NT2/D1 (cell line): ENCODE data around the gene FOXD4.
"Not testable (repeated sequence)": the region's sequence is repeated elsewhere in the genome, so short reads cannot be mapped to it uniquely, and the experiment has no call there.

Experiments
- SUZ12 ChIP-seq: IDR thresholded peaks from 2 replicates; pipeline ENCODE4 v1.6.1; 2011; ENCODE audit not compliant: insufficient read length, insufficient read depth; ENCODE audit errors: extremely low read depth
- YY1 ChIP-seq: IDR thresholded peaks from 2 replicates; pipeline ENCODE4 v1.6.1; 2011; ENCODE audit not compliant: insufficient read length, insufficient read depth
- ZNF274 ChIP-seq: IDR thresholded peaks from 2 replicates; pipeline ENCODE4 v1.6.1; 2011; ENCODE audit warnings: mild to moderate bottlenecking, low read depth, low read length

- not testable (repeated sequence) for TF ChIP-seq ZNF274, YY1, SUZ12
Observed at GRCh38 chr9:109540-109939, 8.7 kb downstream of the FOXD4 start.
